ENCODE measurements around the gene PPFIA3.

- TF ChIP-seq EZH2 (IDR thresholded peaks at IDR 0.05; ENCODE audit: borderline replicate concordance, low read length), result no peak
- TF ChIP-seq, protein P1, sequence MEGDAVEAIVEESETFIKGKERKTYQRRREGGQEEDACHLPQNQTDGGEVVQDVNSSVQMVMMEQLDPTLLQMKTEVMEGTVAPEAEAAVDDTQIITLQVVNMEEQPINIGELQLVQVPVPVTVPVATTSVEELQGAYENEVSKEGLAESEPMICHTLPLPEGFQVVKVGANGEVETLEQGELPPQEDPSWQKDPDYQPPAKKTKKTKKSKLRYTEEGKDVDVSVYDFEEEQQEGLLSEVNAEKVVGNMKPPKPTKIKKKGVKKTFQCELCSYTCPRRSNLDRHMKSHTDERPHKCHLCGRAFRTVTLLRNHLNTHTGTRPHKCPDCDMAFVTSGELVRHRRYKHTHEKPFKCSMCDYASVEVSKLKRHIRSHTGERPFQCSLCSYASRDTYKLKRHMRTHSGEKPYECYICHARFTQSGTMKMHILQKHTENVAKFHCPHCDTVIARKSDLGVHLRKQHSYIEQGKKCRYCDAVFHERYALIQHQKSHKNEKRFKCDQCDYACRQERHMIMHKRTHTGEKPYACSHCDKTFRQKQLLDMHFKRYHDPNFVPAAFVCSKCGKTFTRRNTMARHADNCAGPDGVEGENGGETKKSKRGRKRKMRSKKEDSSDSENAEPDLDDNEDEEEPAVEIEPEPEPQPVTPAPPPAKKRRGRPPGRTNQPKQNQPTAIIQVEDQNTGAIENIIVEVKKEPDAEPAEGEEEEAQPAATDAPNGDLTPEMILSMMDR (conservative IDR thresholded peaks at IDR 0.05 in 1 of 2, IDR thresholded peaks at IDR 0.05 in 1 of 2; ENCODE audit: extremely low read depth in 1 of 2, insufficient read depth in 1 of 2, low read depth in 1 of 2, low read length in 2 of 2), result no peak
Measured at GRCh38 chr19:49142866-49143335, 23.6 kb downstream of the PPFIA3 start.
